K562 (cell line): ENCODE measurements around the gene LRRK1. TPM values are rescaled to one million over a fixed set of nuclear protein-coding genes. Genes with fewer than 3 reads are reported as not detected.

ENCODE experiments used
- ATAC-seq: fragments of 200-7000 bp; cut with Tn5 transposase; 3 replicates; pipeline ENCODE4 v1.9.1; 2020; ENCODE audit warnings: moderate library complexity
- BruUV-seq: library from RNA; stranded (reverse); fragments of 400-500 nt; replicated peaks from 2 replicates; lab custom pipeline; 2021; lab: Mats Ljungman, UMichigan
- CTCF ChIA-PET: fragments of 300-600 bp; formaldehyde crosslinking; extraction: SDS; loops from one replicate; lab custom pipeline; 2021; ENCODE audit warnings: low intra/inter-chr PET ratio; lab: Yijun Ruan, JAX
- POLR2A ChIA-PET: fragments of 300-600, 350-650 bp; sonication (Branson Sonifier 250); formaldehyde crosslinking; extraction: SDS; loops from one replicate; lab custom pipeline; 2021; ENCODE audit warnings: antibody characterized with exemption, inconsistent platforms; lab: Yijun Ruan, JAX
- DNase-seq, 4 experiments: peaks; one replicate each; pipeline versions ENCODE4 v3.0.0 to v3.0.0-alpha.2; 2011 to 2018; ENCODE audit warnings: low spot score in 3 of 4, mixed read lengths in 3 of 4; ENCODE audit errors: extremely low read depth in 1 of 4
- FAIRE-seq: peaks from 2 replicates; lab custom pipeline; 2011; peaks lifted over from hg19 to GRCh38; lab: Jason Lieb, UNC
- H2AFZ ChIP-seq: 2 replicates; pipeline ENCODE4 v1.6.0; 2011; ENCODE audit warnings: low read depth, low read length, control low read depth, inconsistent platforms
- H3K27ac ChIP-seq: fragments of 200-600 bp; 3 replicates; pipeline ENCODE4 v1.8.0; 2011; ENCODE audit warnings: low read depth, mild to moderate bottlenecking, control low read depth, inconsistent platforms, low read length, moderate library complexity, mixed read lengths; ENCODE audit errors: extremely low read depth
- H3K27me3 ChIP-seq, 2 experiments: fragments of 300-600 bp in 1 of 2; 2 replicates in 1 of 2; 3 replicates in 1 of 2; pipeline versions ENCODE4 v1.6.0 to v1.8.0; 2011; ENCODE audit warnings: inconsistent platforms in 2 of 2, low read length in 2 of 2, mild to moderate bottlenecking in 1 of 2, mixed read lengths in 1 of 2, moderate library complexity in 1 of 2; ENCODE audit not compliant: control insufficient read depth in 2 of 2, insufficient read depth in 2 of 2
- H3K36me3 ChIP-seq: fragments of 300-600 bp; 3 replicates; pipeline ENCODE4 v1.8.0; 2011; ENCODE audit warnings: mild to moderate bottlenecking, low read length, inconsistent platforms; ENCODE audit not compliant: control insufficient read depth, insufficient read depth
- H3K4me1 ChIP-seq, 2 experiments: fragments of 200-600 bp in 1 of 2; replicated peaks in 1 of 2; 2 replicates in 1 of 2; 3 replicates in 1 of 2; pipeline versions ENCODE4 v1.5.1 to v1.8.0; 2011; ENCODE audit warnings: inconsistent platforms in 2 of 2, low read length in 2 of 2, mild to moderate bottlenecking in 1 of 2, mixed read lengths in 1 of 2, moderate library complexity in 1 of 2; ENCODE audit not compliant: control insufficient read depth in 2 of 2, insufficient read depth in 2 of 2
- H3K4me2 ChIP-seq: 2 replicates; pipeline ENCODE4 v1.6.1; 2011; ENCODE audit warnings: low read length, control low read depth, inconsistent platforms, mixed read lengths; ENCODE audit not compliant: insufficient read depth
- H3K4me3 ChIP-seq: fragments of 200-600 bp; sonication (generic), shearing (Covaris generic); 2 replicates; pipeline ENCODE4 v1.5.1; 2016; ENCODE audit warnings: control low read depth, inconsistent platforms
- H3K79me2 ChIP-seq: fragments of 200-600 bp; 3 replicates; pipeline ENCODE4 v1.8.0; 2011; ENCODE audit warnings: low read length, inconsistent platforms; ENCODE audit not compliant: control insufficient read depth, insufficient read depth
- H3K9ac ChIP-seq, 2 experiments: 2 replicates each; pipeline versions ENCODE4 v1.6.0 to v1.6.1; 2011; ENCODE audit warnings: low read depth in 2 of 2, low read length in 2 of 2, control low read depth in 1 of 2, inconsistent platforms in 1 of 2, mild to moderate bottlenecking in 1 of 2, mixed read lengths in 1 of 2; ENCODE audit not compliant: insufficient read depth in 1 of 2
- H3K9me1 ChIP-seq: one replicate; pipeline ENCODE4 v1.6.0; 2011; ENCODE audit warnings: inconsistent platforms, mild to moderate bottlenecking, low read length, moderate library complexity; ENCODE audit not compliant: control insufficient read depth, insufficient read depth
- H3K9me3 ChIP-seq: replicated peaks from 2 replicates; pipeline ENCODE4 v1.5.1; 2011; ENCODE audit warnings: low read depth, low read length, inconsistent platforms; ENCODE audit not compliant: control insufficient read depth, insufficient read depth
- H4K20me1 ChIP-seq: replicated peaks from 2 replicates; pipeline ENCODE4 v1.6.1; 2011; ENCODE audit warnings: low read length, inconsistent platforms, mixed read lengths; ENCODE audit not compliant: control insufficient read depth, insufficient read depth
- CHD1 ChIP-seq: fragments of 200-600 bp; sonication (generic); IDR thresholded peaks from one replicate; pipeline ENCODE4 v1.6.1; 2012; ENCODE audit warnings: mild to moderate bottlenecking, moderate library complexity, low read length, inconsistent platforms
- ESRRA ChIP-seq: fragments of 450-650 bp; IDR thresholded peaks from 2 replicates; pipeline ENCODE4 v1.6.1; 2014; ENCODE audit warnings: low read depth, mild to moderate bottlenecking, moderate library complexity, borderline replicate concordance
- HDAC2 ChIP-seq: fragments of 450-650 bp; IDR thresholded peaks from 2 replicates; pipeline ENCODE4 v1.6.1; 2016; ENCODE audit warnings: mild to moderate bottlenecking
- HNRNPK ChIP-seq: fragments of 200-400 bp; formaldehyde crosslinking; IDR thresholded peaks from one replicate; pipeline ENCODE4 v1.6.1; 2018; ENCODE audit warnings: mild to moderate bottlenecking, low read depth, low read length; ENCODE audit not compliant: poor library complexity, severe bottlenecking
- MAFG ChIP-seq: fragments of 450-650 bp; conservative IDR thresholded peaks from 2 replicates; pipeline ENCODE4 v1.6.1; 2016; ENCODE audit warnings: missing genetic modification characterization, missing compliant biosample characterization
- MCM7 ChIP-seq, 2 experiments: fragments of 450-650 bp; IDR thresholded peaks; 2 replicates each; pipeline ENCODE4 v1.6.1; 2016 to 2018
- MXI1 ChIP-seq: IDR thresholded peaks from 2 replicates; pipeline ENCODE4 v1.6.1; 2011; ENCODE audit warnings: low read depth, mild to moderate bottlenecking, improper control_type of control experiment, low read length
- POLR3G ChIP-seq: IDR thresholded peaks from 2 replicates; pipeline ENCODE4 v1.6.1; 2011; ENCODE audit not compliant: insufficient read length, insufficient replicate concordance; ENCODE audit errors: extremely low read depth
- RB1 ChIP-seq: fragments of 450-650 bp; IDR thresholded peaks from 2 replicates; pipeline ENCODE4 v1.6.1; 2017; ENCODE audit warnings: low read depth, mild to moderate bottlenecking
- TAL1 ChIP-seq: fragments of 450-650 bp; IDR thresholded peaks from 2 replicates; pipeline ENCODE4 v1.6.1; 2016; ENCODE audit warnings: mild to moderate bottlenecking
- XRCC5 ChIP-seq: fragments of 200-400 bp; formaldehyde crosslinking; IDR thresholded peaks from 2 replicates; pipeline ENCODE4 v1.6.1; 2017; ENCODE audit warnings: low read depth, mild to moderate bottlenecking, low read length
- ZNF124 ChIP-seq: sonication (generic); formaldehyde crosslinking; IDR thresholded peaks from 2 replicates; pipeline ENCODE4 v1.8.1; 2022; ENCODE audit warnings: missing genetic modification reagents
- ZNF239 ChIP-seq: fragments of 250-450 bp; sonication (Bioruptor Pico); IDR thresholded peaks from 2 replicates; pipeline ENCODE4 v1.4.0; 2020; ENCODE audit warnings: mild to moderate bottlenecking
- ZNF431 ChIP-seq: sonication (generic); formaldehyde crosslinking; IDR thresholded peaks from 2 replicates; pipeline ENCODE4 v1.8.0; 2022; ENCODE audit warnings: mild to moderate bottlenecking, missing genetic modification reagents
- ZNF780A ChIP-seq: fragments of 250-450 bp; sonication (Bioruptor Pico); IDR thresholded peaks from 2 replicates; pipeline ENCODE4 v1.5.0; 2021; ENCODE audit warnings: mild to moderate bottlenecking
- ZSCAN29 ChIP-seq: fragments of 450-650 bp; IDR thresholded peaks from 2 replicates; pipeline ENCODE4 v1.6.1; 2017
- WGBS: fragments of 100-300 bp; shearing (Covaris generic); methylation state at CpG from one replicate; pipeline ENCODE4 v1.1.6; 2016; ENCODE audit warnings: low coverage, mixed read lengths; ENCODE audit not compliant: insufficient coverage; ENCODE audit errors: missing lambda C conversion rate; 5-methylcytosine and 5-hydroxymethylcytosine counted together
- in situ Hi-C: fragments of 300-500 bp; cut with MboI; formaldehyde crosslinking; loops from 4 replicates; pipeline ENCODE4 v1.15.0; 2018; ENCODE audit warnings: inconsistent platforms, mixed read lengths
- intact Hi-C: fragments of 100-400 bp; cut with micrococcal nuclease; formaldehyde crosslinking; loops from 2 replicates; pipeline ENCODE4 v1.14.2; 2022
- polyA plus RNA-seq, 8 experiments: library from polyadenylated mRNA; depleted of rRNA in 4 of 8; stranded (reverse) in 5 of 8; unstranded in 3 of 8; fragments of >200 nt; fragmentation: Nextera tagmentation in 2 of 8; fragmentation: Illumina TruSeq in 1 of 8; extraction: Ambion mirVana in 2 of 8; extraction: Trizol in 1 of 8; gene quantifications; 2 replicates each; pipeline versions ENCODE4 v1.2.1 to v1.2.3, GENCODE V29; 2011 to 2014; ENCODE audit warnings: inconsistent platforms in 1 of 8, missing spikeins in 1 of 8
- total RNA-seq, 7 experiments: library from RNA; depleted of rRNA in 6 of 7; stranded (reverse); fragments of >200 nt in 6 of 7; fragmentation: Illumina TruSeq in 2 of 7; extraction: Trizol in 2 of 7; gene quantifications; 2 replicates each; pipeline versions ENCODE4 v1.2.1 to v1.2.3, GENCODE V29; 2011 to 2021; ENCODE audit warnings: low replicate concordance in 1 of 7

Gene LRRK1
- total and polyA plus RNA-seq, 9 of the 15 experiments (the other 6 are each of a cell fraction or from before 2014, with no cell fraction given) = 0.01 to 1.5 (median 0.11) TPM

DNA sequence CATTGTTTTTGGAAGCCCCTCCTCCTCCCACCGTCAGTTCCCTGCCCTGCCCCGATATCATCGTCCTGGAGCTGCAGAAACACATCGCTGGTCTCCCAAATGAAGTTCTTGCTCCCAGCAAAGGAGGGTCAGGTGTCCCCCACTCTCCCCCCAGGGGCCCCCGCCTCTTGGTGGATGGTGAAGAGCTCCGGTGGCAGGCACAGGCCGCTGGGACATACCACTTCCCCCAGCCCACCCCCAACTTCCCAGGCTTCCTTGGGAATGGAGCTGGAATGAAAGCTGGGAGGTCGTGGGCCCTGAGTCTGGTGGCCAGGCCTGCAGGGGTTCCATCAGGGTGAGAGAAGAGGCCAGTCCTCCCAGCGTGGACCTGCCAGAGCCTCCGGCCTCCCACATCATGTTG, 195.0 kb downstream of the LRRK1 start:
- POLR2A ChIA-PET = interaction anchor here (0.6 to 1.3 kb wide), 3 partner anchors 21 to 417 kb away, joined by 3 to 5 read pairs (median 4); no protein-coding TSS in a partner anchor
- H3K4me3 ChIP-seq = no peak overlapping the region
- intact Hi-C loops = no loop called here
- H3K4me2 ChIP-seq = no peak overlapping the region
- no peak for FAIRE-seq
- in situ Hi-C loops = no loop called here
- no peak for ATAC-seq
- H3K79me2 ChIP-seq = no peaks in the 10 kb centered on the region
- BruUV-seq = no TSS peak
- peaks cover 0 to 5% of the 10 kb centered on the region in 2 experiments; a peak in 1 of 5 replicates for H3K27me3 ChIP-seq
- H3K4me1 ChIP-seq = peaks cover 15 to 32% of the 10 kb centered on the region in 2 experiments
- TF ChIP-seq ESRRA (no peak), XRCC5 (no peak), MCM7 (IDR thresholded peaks at IDR 0.05) (no peak), RB1 (no peak), CHD1 (no peak), ZSCAN29 (no peak), POLR3G (no peak), ZNF780A (CRISPR knock-in tag) (no peak), MXI1 (no peak), ZNF431 (no peak), ZNF239 (no peak), TAL1 (no peak), ZNF124 (CRISPR knock-in tag) (no peak), HNRNPK (no peak), MAFG (tag) (no peak), HDAC2 (no peak)
- TF ChIP-seq, all 486 proteins: peak for 0
- Histone ChIP-seq H3K9me3 (no peaks in the 10 kb centered on the region), H3K27ac (no peak overlapping the region), H2AFZ (no peak overlapping the region), H3K36me3 (no peaks in the 10 kb centered on the region), H4K20me1 (0 out of 2 replicates have a peak, but pooled peaks cover 3% of the 10 kb centered on the region), H3K9me1 (no peaks in the 10 kb centered on the region), H3K9ac (no peak overlapping the region)
- no peak for DNase-seq
- CTCF ChIA-PET = interaction anchor here (1.1 kb wide), 1 partner anchor 25 kb away, joined by 5 read pairs; no protein-coding TSS in a partner anchor
- WGBS = 36% methylated on average over 7 of the region's 10 CpGs
